SU-DHL-6 (cell line): ENCODE results near the gene CRTAC1.

Source experiments
- EZH2phosphoT487 ChIP-seq: fragments of 200-600 bp; sonication (generic), shearing (Covaris generic); conservative IDR thresholded peaks from 2 replicates; pipeline ENCODE4 v1.6.1; 2018; ENCODE audit warnings: mild to moderate bottlenecking, antibody characterized with exemption, low read length, moderate library complexity, mixed read lengths
- TF ChIP-seq, protein P1 (sequence below): fragments of 200-600 bp; sonication (generic); IDR thresholded peaks from one replicate; pipeline ENCODE4 v1.5.1; 2017; ENCODE audit warnings: antibody characterized with exemption, mild to moderate bottlenecking, low read length, moderate library complexity; ENCODE audit not compliant: insufficient read depth, poor library complexity, severe bottlenecking

DNA sequence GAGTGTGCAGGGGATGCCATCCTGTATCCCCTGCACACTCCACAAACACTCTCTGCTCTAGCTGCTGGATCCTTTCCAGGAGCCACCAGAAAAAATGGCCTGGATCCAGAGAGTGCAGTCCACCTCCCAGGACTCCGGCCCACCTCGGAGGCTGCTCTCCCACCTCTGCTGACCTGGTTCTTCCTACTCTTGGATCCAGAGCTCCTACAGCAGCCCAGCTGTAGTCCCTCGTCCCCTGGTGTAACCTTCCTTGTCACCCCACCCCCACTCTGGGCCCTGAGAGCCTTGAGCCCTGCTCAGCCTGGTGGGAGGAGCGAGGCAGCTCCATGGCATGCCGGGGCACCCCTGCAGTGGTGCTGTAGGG, 126.4 kb downstream of the CRTAC1 start:
- TF ChIP-seq, protein P1, sequence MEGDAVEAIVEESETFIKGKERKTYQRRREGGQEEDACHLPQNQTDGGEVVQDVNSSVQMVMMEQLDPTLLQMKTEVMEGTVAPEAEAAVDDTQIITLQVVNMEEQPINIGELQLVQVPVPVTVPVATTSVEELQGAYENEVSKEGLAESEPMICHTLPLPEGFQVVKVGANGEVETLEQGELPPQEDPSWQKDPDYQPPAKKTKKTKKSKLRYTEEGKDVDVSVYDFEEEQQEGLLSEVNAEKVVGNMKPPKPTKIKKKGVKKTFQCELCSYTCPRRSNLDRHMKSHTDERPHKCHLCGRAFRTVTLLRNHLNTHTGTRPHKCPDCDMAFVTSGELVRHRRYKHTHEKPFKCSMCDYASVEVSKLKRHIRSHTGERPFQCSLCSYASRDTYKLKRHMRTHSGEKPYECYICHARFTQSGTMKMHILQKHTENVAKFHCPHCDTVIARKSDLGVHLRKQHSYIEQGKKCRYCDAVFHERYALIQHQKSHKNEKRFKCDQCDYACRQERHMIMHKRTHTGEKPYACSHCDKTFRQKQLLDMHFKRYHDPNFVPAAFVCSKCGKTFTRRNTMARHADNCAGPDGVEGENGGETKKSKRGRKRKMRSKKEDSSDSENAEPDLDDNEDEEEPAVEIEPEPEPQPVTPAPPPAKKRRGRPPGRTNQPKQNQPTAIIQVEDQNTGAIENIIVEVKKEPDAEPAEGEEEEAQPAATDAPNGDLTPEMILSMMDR, result no peak
- no peak for TF ChIP-seq EZH2phosphoT487
